Caki2 (cell line): ENCODE measurements around the gene PRDX1. TPM values are rescaled to one million over a fixed set of nuclear protein-coding genes. Genes with fewer than 3 reads are reported as not detected.
"Not testable (repeated sequence)": the region's sequence is repeated elsewhere in the genome, so short reads cannot be mapped to it uniquely, and the experiment has no call there.

Experiments
- DNase-seq: peaks from one replicate; pipeline ENCODE4 v3.0.0-alpha.2; 2015; ENCODE audit warnings: low read depth
- in situ Hi-C: cut with HindIII; loops from 2 replicates; pipeline ENCODE4 v1.10.0; 2016; ENCODE audit warnings: low sequenced_read_pairs, low pct_unique_long_range_greater_than_20kb, mixed read lengths
- total RNA-seq: library from RNA; depleted of rRNA; stranded (reverse); fragments of >200 nt; shearing (Covaris generic); gene quantifications from 2 replicates; pipeline ENCODE4 v1.2.3, GENCODE V29; 2014; ENCODE audit warnings: low replicate concordance; rRNA removed

PRDX1 gene
- total RNA-seq, 1 experiment from 2014 or later = 4,011 TPM

GRCh38 chr1:45488666-45489377 lies 32.9 kb downstream of the PRDX1 start:
- DNase-seq = no peak
- in situ Hi-C loops = no loop called here

GRCh38 chr1:45485949-45486348 lies 35.7 kb downstream of the PRDX1 start:
- in situ Hi-C loops = no loop called here
- no peak for DNase-seq

- DNase-seq = no peak
- in situ Hi-C loops = no loop called here
These were observed 42.5 kb downstream of the PRDX1 start for GRCh38 chr1:45479039-45479748.

DNA sequence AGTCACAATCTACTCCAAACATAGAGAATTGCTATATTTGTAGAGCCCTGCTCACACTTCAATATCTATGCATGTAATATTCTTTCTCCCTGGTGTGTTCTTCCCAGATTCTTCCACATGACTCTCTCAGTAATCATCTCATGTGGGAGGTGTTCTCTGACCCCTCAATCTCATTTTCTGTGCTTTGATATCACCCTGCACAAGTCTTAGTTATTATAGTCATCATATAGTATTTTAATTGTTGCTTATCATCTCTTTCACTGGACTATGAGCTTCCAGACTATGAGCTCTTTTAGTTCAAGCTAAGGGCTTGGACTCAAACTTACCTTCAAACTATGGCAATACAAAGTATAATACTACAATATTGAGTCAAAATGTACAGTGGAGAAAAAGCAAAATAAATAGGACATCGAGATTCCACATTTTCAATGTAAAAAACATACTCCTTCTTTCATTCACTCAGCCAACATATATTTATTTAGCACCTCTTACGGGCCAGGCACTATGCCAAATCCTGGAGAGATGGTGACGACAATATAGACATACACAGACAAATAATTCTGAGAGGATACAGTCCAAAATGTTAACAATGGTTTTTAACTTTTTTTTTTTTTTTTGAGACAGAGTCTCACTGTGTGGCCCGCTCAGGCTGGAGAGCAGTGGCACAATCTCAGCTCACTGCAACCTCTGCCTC lies 43.4 kb downstream of the PRDX1 start:
- in situ Hi-C loops = no loop called here

DNA sequence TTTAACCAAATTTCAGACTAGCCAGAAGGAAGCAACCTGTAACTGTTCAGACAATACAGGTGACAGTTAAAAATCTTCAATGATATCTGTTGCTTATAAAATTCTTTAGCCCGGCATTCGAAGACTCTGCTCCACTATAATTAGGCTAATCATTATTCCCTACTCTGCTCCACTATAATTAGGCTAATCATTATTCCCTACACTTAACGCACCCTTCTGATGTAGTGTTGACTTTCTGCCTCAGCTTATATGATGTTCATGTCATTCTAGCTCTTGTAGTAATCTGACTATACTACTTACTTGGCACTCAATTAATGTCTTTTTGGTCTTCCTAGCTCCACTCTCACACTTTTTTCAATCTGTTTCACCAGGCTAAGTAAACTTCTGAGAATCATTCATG lies 44.0 kb downstream of the PRDX1 start:
- in situ Hi-C loops = no loop called here
- no peak for DNase-seq

More for the DNA sequence above, 43.4 kb downstream of the PRDX1 start:
- no peak for DNase-seq

DNA sequence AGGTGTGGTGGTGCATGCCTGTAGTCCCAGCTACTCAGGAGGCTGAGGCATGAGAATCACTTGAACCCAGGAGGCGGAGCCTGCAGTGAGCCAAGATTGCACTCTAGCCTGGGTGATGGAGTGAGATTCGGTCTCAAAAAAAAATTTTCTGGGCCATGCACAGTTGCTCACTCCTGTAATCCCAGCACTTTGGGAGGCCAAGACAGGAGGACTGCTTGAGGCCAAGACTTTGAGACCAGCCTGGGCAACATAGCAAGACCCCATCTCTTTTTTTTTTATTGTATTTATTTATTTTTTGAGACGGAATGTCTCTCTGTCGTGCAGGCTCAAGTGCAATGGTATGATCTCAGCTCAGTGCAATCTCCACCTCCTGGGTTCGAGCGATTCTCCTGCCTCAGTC lies 47.5 kb downstream of the PRDX1 start:
- in situ Hi-C loops, DNase-seq: not testable (repeated sequence)

DNA sequence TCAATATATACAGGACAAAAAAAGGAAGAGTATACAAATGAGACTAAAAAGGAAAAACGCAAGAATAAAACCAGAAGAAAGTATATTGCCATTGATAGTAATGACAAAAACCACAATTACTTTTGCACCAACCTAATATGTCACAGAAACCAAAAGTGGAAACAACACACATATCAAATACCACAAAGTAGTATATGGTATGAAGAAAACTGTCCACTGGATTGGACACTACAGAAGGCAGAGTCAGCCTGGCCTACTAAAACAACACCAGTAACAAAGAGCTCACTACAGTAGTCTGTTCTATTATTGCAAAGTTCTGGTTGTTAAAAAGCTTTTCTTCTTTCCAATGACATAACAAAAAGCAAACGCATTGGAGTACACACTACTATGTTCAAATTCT lies 48.4 kb downstream of the PRDX1 start:
- in situ Hi-C loops = no loop called here
- no peak for DNase-seq

GRCh38 chr1:45470306-45470798 lies 51.3 kb downstream of the PRDX1 start:
- DNase-seq = no peak
- in situ Hi-C loops = no loop called here

DNA sequence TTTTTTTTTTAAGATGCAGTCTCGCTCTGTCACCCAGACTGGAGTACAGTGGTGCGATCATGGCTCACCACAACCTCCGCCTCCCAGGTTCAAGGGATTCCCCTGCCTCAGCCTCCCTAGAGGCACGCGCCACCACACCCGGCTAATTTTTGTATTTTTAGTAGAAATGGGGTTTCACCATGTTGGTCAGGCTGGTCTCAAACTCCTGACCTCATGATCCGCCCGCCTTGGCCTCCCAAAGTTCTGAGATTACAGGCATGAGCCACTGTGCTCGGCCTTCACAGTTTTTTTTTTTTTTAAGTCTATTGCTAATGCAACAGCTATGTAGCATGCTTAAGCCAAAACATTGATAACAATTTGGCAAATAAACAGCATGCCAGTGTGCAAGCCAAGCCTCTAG lies 54.3 kb downstream of the PRDX1 start:
- DNase-seq, in situ Hi-C loops: not testable (repeated sequence)

DNA sequence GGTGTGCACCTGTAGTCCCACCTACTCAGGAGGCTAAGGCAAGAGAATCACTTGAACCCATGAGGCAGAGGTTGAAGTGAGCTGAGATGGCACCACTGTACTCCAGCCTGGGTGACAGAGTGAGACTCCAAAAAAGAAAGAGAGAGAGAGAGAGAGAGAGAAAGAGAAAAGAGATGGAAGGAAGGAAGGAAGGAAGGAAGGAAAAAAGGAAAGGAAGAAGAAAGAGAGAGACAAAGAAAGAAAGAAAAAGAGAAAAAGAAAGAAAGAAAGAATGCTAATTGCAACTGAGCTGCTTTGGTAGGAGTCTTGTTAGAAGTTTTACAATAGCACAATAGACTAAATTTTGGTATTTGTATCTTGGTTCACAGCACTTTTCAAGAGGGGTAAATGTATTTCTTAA lies 56.4 kb downstream of the PRDX1 start:
- no peak for DNase-seq
- in situ Hi-C loops = no loop called here

Other genes with a start within 250 kb of the PRDX1 start
- 0.49 and 1.1 TPM in 2 replicates for gene HPDL, start 195.0 kb downstream of the PRDX1 start, total RNA-seq
- 9.9 and 11.5 TPM in 2 replicates for gene TOE1, start 181.7 kb downstream of the PRDX1 start, total RNA-seq
- gene MUTYH, start 181.4 kb downstream of the PRDX1 start, total RNA-seq = 24.9 and 54.8 TPM in 2 replicates
- 1.9 TPM in 1 of 2 replicates, not detected in the other for gene TESK2, start 30.7 kb downstream of the PRDX1 start, total RNA-seq
- gene CCDC163, start 21.8 kb downstream of the PRDX1 start, total RNA-seq = 2.7 and 6.7 TPM in 2 replicates
- gene MMACHC, start 21.6 kb downstream of the PRDX1 start, total RNA-seq = 1.3 and 2.1 TPM in 2 replicates
- 235 and 258 TPM in 2 replicates for gene AKR1A1, start 28.9 kb upstream of the PRDX1 start, total RNA-seq
- 89.4 and 99.6 TPM in 2 replicates for gene NASP, start 62.2 kb upstream of the PRDX1 start, total RNA-seq
- 0.10 TPM in 1 of 2 replicates, not detected in the other for gene CCDC17, start 102.2 kb upstream of the PRDX1 start, total RNA-seq
- gene GPBP1L1, start 164.6 kb upstream of the PRDX1 start, total RNA-seq = 59.0 and 90.2 TPM in 2 replicates
- gene TMEM69, start 166.3 kb upstream of the PRDX1 start, total RNA-seq = 21.6 and 71.6 TPM in 2 replicates
- gene IPP, start 228.8 kb upstream of the PRDX1 start, total RNA-seq = 2.5 and 5.1 TPM in 2 replicates